Urothelium cell line (cell line): ENCODE results near the gene GNAO1.
A peak's percentile ranks its signal among the peaks of the same experiment; 100 is the strongest.

Source experiments
- DNase-seq: peaks from one replicate; pipeline ENCODE4 v3.0.0; 2011; ENCODE audit warnings: low spot score, mixed read lengths
- FAIRE-seq: peaks from 2 replicates; lab custom pipeline; 2011; peaks lifted over from hg19 to GRCh38; lab: Jason Lieb, UNC

The GNAO1 gene

DNA sequence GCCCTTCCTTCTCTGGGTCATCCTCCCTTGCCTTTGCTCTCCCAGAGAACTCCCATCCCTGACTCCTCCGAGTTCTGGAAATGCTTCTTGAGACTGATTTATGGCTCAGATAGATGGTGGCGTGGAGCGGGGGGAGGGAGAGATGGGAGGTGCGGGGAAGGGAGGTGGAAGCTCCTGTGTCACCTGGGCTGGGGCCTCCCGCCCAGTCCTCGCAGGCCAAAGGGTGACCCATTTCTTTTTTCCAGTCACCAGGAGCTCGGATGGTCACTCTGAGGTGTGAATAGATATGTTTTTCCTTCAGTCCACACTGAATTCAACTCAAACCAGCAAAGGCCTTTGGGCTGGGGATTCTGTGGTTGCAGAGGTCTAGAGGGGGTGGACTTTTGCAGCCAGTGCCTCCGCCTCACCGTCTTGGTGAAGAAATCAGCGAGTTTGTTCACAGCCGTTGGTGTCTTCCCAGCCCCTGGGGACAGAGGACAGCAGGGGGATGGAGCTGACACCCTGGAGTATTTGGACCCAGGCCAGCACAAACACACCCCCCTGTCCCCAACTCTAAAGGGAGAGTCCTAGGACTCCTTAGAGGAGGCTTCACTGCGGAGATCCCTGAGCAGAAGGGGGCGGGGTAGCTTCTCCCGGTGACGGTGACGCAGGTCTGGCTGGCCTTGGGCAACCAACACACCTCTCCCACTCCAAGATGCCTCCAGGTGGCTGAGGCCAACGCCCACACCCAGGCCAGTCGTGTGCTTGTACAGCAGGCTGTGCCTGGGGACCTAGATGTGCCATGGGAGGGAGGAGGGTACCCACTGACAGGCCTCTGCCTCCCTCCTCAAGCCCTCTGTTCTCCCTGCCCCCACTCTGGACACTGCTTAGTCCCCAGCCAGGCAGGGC lies 153.5 kb downstream of the GNAO1 start:
- DNase-seq (no peak), FAIRE-seq (no peak)

DNA sequence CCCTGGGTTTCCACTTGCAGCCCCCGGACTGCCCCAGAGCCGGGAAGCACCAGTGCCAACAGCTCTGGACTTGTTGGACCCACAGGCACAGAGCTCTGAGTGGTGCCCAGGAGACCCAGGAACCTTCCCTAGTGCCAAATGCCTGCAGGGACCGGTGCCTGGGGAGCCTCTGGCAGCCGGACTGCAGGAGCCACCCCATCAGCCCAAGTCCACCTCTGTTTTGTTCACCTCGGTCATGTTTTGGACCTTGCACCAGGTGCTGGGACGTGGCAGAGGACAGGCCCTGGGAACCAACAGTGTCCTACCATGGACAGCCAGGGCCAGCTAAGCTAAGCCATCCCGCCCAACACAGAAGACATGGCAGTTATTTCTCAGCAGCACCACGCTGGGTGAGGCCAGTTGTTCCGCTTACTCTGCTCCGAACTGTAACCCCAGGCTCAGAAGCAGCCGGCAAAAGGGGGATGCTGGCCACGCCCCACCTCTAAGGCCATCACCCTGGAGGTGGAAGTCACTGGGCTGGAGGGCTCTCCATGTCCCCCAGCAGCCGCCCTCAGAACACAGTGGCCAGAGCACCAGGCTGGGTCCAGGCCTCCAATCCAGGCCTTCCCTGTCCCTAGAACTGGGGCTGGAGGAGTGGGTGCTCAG lies 154.2 kb downstream of the GNAO1 start:
- DNase-seq (no peak), FAIRE-seq (no peak)

DNA sequence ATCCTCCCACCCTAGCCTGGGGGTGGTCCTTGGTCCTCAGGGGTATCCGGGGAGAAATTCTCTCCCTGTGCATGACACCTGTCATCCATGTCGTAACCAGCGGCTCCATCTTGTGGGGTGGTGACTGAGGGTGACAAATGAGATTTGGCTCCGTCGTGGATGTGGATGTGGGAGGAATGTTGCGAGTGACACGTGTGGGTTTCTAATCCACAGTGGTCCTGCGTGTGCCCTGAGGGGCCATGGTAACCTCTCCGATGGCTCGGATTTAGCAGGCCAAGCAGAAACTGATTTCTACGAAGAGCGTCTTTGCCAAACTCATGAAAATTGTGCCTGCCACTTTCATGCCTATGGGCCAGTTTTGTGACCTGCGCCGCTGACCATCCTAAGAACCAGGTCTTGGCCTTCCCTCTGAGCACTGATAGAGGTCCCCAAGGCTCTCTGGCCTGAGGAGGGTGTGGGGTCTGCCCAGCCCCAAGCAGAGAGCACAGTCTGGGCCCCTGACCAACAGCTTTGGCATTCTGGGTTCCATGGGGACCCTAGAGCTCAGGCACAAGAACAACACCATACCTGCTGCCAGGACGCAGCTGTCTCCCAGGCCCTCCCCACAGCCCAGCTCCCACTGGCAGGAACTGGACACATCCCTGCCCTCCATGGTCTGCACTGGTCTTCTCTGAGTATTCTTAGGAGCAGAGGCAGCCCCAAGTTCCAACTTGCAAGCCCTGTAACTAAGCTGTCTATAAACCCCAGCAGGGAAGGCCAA lies 155.0 kb downstream of the GNAO1 start:
- FAIRE-seq = no peak
- DNase-seq = no peak

DNA sequence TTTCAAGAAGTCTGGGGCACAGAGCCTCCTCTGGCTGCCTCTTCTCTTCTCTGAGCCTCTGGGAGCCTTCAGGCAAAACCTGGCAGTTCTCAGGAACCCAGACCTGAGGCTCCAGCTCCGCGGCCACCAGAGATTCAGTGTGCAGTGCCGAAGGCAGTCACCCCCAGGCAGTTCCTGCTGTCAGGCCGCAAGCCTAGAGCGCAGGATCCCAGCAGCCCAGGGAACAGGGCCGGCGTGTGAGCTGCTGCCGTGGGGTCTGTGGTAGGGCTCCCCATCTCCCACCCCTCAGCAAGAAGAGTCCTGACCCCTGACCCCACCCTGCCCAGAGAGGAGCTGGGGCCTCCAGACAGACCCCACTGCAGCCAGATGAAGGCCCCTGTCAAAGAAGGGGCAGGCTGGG lies 155.9 kb downstream of the GNAO1 start:
- no peak for DNase-seq
- FAIRE-seq = no peak

DNA sequence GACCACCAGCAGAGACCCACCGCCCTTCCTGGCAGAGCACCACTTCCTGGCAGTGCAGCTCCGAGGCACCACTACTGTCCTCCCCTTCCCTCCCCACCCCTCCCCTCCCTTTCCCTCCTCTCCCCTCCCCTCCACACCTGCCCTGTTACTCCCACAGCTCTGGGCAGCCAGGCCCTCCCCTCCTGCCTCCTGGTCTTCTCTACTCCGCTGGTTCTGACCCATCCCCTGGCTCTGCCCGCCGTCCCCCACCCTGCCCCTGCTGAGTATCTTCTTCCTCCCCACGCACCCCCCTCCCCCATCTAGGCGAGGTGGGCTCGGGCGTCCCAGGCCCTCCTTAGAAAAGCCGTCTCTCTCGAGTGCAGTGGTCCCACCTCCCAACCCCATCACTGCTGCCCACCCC lies 156.4 kb downstream of the GNAO1 start:
- DNase-seq (no peak), FAIRE-seq (no peak)

DNA sequence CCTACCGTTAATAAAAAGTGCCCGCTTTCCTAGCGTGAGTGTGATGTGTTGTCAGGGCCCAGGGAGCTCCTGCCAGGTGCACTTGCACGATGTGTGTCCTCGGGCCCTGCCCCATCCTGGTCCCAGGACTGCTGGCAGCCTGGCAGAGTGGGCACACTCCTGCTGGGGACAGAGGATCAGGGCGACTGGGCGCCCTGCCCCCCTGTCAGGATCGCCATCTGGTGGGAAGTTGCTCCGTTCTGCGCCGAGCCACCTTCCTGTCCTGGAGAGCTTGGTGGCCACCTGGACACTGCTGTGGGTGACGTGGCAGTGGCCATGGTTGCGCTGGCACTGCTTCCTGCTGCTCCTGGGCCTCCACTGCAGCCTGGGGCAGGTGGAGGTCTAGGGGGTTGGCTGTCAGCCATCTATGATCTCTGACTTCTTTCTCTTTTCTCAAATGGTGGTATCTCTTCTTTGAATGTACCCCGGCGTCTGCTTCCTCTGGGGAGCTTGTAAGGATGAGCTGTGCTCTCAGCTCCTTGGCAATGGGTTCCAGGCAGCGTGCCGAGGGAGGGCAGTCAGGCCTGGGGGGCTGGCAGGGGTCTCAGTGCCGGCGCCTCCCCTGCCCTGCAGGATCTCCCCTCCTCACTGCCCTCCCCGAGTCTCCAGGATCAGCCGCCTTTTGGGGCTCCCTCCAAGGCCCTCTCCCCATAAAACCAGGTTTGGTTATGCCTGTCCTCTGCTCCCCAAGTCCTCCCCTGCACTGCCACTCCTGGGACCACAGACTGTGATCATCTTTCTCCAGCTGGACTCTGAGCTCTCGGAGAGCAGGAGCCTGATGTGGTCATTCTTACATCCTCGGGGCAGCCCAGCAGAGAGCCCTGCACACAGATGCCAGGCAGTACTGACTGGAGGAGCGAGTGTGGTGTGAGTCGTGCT lies 157.1 kb downstream of the GNAO1 start:
- FAIRE-seq = no peak
- DNase-seq = no peak

DNA sequence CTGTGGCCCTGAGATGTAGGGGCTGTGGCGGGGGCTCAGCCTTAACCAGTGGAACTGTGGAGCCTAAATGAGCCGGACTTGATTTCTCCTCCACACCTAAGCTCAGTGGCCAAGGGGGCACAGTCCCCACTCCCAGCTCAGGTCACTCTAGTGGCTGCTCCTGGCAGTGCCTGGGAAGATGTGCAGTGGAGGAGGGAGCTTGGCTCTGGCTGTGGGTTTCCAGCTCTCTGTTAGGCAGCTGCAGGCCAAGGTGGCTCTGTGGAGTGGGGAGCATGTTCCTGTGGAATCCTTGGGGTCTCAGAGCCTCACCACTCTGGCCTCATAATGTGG lies 157.8 kb downstream of the GNAO1 start:
- no peak for DNase-seq
- no peak for FAIRE-seq

DNA sequence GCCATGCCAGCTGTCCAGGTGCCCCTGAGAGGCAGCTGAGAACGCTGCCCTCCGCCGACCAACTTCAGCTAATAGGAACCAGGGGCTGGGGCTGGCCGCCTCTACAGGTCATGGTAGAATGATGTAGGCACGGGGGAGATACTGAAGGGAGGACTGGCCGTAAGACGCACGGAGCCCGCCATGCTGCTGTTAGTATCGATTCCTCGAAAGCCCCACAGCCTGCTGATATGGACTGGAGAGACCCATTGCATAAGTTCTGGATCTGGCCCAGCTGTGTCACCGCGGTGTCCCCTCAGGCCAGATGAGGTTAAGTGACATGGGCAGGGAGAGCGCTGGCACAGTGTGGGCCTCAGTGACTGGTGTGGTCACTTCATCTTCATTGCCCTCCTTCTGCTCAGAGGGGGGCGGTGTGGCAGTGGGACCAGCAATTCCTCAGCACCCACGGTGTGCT lies 158.4 kb downstream of the GNAO1 start:
- DNase-seq = no peak
- no peak for FAIRE-seq

DNA sequence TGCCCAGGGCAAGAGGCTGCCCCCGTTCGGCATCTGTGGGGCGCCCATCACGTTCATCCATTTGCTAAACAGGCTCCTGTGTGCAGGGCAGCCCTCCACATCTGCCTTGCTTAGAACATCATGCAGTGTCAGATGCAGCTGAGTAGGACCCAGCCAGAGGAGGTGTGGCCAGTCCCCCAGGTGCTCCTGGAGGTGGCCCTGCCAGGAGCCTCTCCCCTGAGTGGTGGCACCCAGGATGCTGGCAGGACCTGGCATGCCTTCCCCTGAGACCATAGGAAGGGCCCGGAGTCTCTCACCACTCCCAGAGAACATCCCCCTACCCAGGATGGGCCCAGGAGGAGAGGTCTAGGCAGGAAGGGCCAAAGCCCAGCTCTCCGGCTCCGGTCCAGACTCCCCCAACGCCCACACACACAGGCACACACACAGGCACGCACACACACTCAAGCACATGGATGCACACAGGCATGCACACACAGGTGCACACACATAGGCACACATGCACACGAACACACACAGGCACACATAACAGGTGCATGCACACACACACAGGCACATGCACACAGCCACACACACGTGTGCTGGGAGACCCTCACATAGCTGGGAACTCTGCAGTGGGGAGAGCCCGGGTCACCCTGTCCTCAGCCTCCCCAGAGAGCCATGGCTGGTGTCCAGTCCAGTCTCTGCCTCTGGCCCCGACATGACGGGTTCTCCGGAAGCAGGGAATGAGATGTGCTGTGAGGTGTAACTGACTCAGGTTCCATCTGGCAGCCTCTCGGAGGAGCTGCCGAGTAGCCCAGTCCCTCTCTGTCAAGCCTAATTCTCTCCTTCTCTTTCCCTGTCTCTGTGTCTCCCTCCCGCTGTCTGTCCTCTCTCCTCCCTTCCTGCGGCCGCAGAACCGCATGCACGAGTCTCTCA lies 159.5 kb downstream of the GNAO1 start:
- DNase-seq = no peak
- no peak for FAIRE-seq

DNA sequence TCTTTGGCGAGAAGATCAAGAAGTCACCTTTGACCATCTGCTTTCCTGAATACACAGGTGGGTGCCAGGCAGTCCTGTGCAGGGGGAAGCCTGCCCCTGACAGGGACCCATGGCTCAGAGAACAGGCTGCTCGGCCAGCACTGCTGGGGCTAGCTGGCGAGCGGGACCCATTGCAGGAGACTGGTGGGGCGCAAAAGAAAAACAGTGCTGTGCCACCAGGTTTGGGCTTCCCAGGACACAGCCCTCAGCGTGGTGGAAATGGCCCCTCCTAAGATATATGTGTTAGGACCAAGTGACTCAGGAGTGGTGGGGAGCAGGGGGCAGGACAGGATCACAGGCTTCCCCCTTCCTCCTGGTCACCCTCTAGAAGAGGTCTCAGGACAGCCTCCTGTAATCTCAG lies 160.2 kb downstream of the GNAO1 start:
- DNase-seq (no peak), FAIRE-seq (no peak)

DNA sequence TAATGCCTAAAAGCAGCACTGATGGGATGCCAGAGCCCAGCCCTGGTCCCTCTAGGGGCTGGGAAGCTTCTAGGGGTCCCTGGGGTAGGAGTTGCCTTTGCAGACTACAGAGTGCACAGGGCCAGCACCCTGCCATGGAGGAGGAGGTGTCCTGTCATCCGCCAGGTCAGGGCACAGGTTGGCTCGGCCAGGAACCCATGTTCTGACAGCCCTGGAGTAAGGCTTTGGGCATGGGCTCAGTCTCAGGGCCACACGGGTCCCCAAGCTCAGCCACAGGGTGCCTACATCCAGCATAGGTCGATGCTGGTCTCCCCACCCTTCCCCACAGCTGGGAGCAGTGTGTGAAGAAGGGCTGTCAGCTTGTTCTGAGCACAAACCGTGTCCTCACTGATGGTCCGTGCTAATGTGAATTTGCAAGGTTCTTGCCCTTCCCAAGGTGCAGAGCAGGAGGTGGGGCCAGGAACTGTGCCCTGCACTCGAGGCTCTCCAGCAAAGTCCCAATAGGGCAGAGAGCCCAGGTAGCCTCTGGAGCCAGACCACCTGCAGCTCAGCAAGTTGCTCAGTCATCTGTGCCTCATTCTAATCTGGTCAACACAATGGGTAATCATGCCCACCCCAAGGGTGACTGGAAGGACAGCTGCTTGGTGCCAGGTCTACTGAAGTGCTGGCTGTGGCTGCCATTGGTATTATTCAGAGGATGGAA lies 161.2 kb downstream of the GNAO1 start:
- DNase-seq = no peak
- FAIRE-seq = no peak

DNA sequence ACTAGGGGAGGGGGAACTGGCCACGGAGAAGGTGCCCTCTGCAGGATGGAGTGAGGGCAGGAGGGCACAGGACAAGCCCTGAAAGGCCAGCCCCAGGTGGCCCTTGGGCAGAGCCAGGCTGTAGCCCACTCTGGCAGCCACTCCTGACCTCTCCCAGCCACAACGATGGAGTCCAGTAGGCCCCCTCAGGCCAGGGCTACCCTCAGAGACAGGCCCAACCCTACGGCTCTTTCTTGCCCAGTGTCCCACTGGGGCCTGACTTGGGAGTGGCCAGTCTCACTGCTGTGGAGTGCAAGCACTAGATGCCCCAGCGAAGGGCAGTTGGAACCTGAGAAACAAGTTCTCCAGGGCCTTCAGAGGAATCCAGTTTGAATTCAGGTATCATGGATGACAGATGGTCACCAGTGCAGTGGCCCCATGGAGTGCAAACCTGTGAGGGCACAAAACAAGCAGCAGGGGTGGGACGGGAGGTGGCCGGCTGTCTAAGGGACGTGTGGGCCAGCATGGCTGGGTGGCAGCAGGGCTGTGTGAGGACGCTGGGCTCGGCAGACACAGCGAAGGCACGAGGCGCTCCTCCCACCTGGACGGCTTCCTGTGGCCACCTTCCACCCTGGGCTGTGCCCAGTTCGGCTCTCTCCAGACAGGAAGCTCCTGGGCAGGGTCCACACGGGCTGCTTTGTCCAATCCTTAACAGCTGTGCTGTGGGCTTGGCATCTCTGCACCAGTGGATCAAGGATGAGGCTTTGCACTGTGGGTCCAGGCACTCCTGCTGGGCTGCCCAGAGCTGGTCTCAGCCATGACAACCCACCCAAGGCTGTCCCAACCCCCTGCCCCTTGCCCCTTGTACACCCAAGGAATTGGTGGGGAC lies 162.0 kb downstream of the GNAO1 start:
- FAIRE-seq (no peak), DNase-seq (no peak)

DNA sequence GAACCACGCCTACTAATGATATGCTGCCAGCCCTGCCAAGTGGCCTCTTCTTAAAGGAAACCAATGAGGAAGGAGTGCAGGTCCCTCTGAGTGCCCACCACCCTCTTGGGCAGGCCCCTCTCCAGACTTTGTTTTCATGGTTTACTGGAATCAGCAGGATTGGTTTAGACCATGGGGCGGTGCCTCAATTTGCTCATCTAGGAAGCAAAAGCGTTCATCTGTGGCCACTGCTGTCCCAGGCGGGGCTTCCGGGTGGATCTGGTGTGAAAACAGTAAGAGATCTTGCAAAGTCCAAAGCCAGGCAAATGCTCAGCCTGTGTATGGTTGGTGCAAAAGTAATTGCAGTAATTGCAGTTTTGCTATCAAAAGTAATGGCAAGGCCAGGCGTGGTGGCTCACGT lies 162.7 kb downstream of the GNAO1 start:
- no peak for DNase-seq
- FAIRE-seq = no peak

DNA sequence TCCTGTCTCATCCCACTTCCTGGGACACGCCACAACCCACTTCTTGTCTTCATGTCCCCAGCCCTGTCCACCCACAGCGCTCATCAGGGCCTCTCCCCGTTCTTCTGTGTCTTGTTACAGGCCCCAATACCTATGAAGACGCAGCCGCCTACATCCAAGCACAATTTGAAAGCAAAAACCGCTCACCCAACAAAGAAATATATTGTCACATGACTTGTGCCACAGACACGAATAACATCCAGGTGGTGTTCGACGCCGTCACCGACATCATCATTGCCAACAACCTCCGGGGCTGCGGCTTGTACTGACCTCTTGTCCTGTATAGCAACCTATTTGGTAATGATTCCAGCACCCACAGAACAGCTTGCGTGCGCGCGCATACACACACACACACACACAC lies 163.5 kb downstream of the GNAO1 start:
- FAIRE-seq (no peak), DNase-seq (no peak)

DNA sequence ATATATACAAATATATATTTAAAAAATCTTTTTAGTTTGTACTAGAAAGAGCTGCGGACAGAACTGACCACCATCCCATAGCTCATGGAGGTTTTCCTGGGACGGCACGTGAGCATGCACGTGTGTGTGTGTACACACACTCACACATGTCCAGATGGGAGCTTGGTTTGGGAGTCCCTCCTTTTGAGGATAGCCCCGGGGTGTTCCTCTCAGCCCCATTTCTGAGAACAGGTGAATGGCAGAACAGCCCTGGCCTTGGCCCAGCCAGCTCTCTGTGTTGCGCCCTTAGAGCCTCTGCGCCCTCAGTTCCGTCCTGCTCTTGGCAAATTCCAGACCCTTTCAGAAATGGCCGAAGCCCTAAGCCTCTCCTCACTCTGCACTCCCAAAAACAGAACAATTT lies 163.9 kb downstream of the GNAO1 start:
- DNase-seq = no peak
- no peak for FAIRE-seq

DNA sequence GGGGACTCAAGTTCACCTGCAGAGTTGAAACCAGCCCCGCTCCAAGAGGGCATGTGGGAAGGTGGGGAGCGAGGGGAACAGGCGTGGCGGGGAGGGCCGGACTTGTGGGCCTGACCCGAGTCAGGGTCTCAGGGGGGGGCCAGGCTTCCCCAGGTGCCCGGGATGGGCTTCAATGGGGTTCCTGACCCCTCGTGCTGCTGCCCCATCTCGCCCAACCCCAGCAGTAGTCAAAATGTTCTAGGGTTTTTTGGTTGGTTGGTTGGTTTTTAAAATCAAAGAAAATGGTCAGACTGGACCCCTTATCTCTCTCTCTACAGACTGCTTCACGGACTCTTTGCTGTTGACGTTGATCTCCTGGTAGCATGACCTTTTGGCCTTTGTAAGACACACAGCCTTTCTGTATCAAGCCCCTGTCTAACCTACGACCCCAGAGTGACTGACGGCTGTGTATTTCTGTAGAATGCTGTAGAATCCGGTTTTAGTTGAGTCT lies 164.5 kb downstream of the GNAO1 start:
- FAIRE-seq = no peak

DNA sequence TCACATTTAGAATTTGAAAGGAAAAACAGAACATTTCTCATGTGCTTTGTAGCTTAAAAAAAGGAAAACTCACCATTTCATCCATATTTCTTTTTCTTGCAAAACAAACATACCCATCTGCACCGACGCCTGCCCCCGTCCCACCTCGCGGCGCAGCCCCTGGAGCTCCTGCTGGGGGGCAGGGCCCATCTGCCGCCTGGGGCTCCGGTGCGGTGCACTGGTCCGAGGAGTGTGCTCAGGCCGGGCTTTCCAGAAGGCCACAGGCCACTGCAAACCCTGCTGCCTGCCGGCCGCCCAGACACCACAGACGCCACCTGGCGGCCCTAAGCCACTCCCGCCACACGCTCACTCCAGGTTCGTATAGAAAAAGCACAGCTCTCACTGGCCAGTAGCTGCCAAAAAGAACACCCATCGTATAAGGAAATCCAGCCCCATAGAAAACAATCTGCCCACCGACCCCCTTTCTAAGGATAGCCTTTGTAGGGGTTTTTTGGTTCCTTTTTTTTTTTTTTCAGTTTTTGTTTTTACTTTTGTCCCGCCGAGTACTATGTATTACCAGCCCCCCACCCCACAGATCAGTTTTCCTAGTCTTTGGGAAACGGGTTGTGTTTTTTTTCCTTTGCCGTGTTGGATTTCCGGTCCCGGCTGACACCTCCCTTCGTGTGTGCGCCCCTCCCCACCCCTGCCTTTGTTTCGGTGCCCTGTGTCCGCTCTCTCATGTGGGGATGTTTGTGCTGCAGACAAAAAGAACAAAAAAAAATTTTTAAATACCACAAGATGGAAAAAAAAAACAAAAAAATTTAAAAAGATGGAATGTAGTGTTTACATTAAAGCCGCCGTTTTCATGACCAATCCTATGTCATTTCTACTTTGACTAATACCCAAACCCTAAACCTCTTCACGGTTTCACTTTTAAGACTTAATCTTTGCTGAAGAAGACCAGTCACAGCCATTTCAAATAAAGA lies 165.3 kb downstream of the GNAO1 start:
- DNase-seq = peak; percentile 90
- FAIRE-seq = no peak

More for the DNA sequence above, 164.5 kb downstream of the GNAO1 start:
- no peak for DNase-seq
